CD14-positive monocyte (primary cell): ENCODE measurements around the gene GPR17. TPM values are rescaled to one million over a fixed set of nuclear protein-coding genes. Genes with fewer than 3 reads are reported as not detected.

ENCODE experiments used
- DNase-seq, 3 donors: peaks; one replicate each; pipeline ENCODE4 v3.0.0-alpha.2; 2011 to 2022
- H2AFZ ChIP-seq: 2 replicates; pipeline ENCODE4 v1.6.0; 2012; ENCODE audit warnings: mild to moderate bottlenecking, low read depth, low read length, inconsistent platforms; ENCODE audit not compliant: insufficient read depth, poor library complexity, severe bottlenecking
- H3K27ac ChIP-seq, 2 donors: 1 replicate in 1 of 2; 2 replicates in 1 of 2; pipeline ENCODE4 v1.5.1; 2012 to 2013; ENCODE audit warnings: low read length in 2 of 2, control low read depth in 1 of 2, inconsistent platforms in 1 of 2, low read depth in 1 of 2, mild to moderate bottlenecking in 1 of 2
- H3K27me3 ChIP-seq, 2 donors: one replicate each; pipeline versions ENCODE4 v1.6.0 to v1.6.1; 2011 to 2013; ENCODE audit warnings: low read length in 2 of 2; ENCODE audit not compliant: control insufficient read depth in 2 of 2, insufficient read depth in 2 of 2
- H3K36me3 ChIP-seq, 2 donors: replicated peaks in 1 of 2; 1 replicate in 1 of 2; 2 replicates in 1 of 2; pipeline versions ENCODE4 v1.5.1 to v1.6.1; 2012 to 2013; ENCODE audit warnings: low read length in 2 of 2, control low read depth in 1 of 2, inconsistent platforms in 1 of 2, mild to moderate bottlenecking in 1 of 2; ENCODE audit not compliant: insufficient read depth in 2 of 2, control insufficient read depth in 1 of 2
- H3K4me1 ChIP-seq, 2 donors: 1 replicate in 1 of 2; 2 replicates in 1 of 2; pipeline versions ENCODE4 v1.5.1 to v1.6.1; 2012 to 2013; ENCODE audit warnings: low read length in 2 of 2, control low read depth in 1 of 2, inconsistent platforms in 1 of 2, mild to moderate bottlenecking in 1 of 2, moderate library complexity in 1 of 2; ENCODE audit not compliant: insufficient read depth in 2 of 2, control insufficient read depth in 1 of 2
- H3K4me2 ChIP-seq: replicated peaks from 2 replicates; pipeline ENCODE3; 2012; ENCODE audit warnings: low read length, moderate library complexity, mild to moderate bottlenecking; ENCODE audit not compliant: poor library complexity, severe bottlenecking; ENCODE audit errors: extremely low read depth
- H3K4me3 ChIP-seq, 3 experiments: fragments of 200-600 bp in 1 of 3; sonication (generic) in 1 of 3; replicated peaks in 1 of 3; 1 replicate in 2 of 3; 2 replicates in 1 of 3; pipeline ENCODE4 v1.5.1; 2011 to 2013; ENCODE audit warnings: low read length in 3 of 3, mild to moderate bottlenecking in 3 of 3, control low read depth in 2 of 3, low read depth in 2 of 3, inconsistent platforms in 1 of 3, moderate library complexity in 1 of 3
- H3K79me2 ChIP-seq: 2 replicates; pipeline ENCODE4 v1.6.0; 2012; ENCODE audit warnings: mild to moderate bottlenecking, control low read depth, inconsistent platforms, low read length, moderate library complexity; ENCODE audit not compliant: insufficient read depth
- H3K9ac ChIP-seq: 2 replicates; pipeline ENCODE4 v1.6.0; 2017; ENCODE audit warnings: low read length, mild to moderate bottlenecking; ENCODE audit not compliant: insufficient read depth, poor library complexity, severe bottlenecking
- H3K9me3 ChIP-seq, 2 donors: replicated peaks in 1 of 2; 1 replicate in 1 of 2; 2 replicates in 1 of 2; pipeline versions ENCODE4 v1.5.1 to v1.6.1; 2012 to 2013; ENCODE audit warnings: low read length in 2 of 2, control low read depth in 1 of 2; ENCODE audit not compliant: control insufficient read depth in 1 of 2, insufficient read depth in 1 of 2
- H4K20me1 ChIP-seq: 2 replicates; pipeline ENCODE4 v1.6.0; 2012; ENCODE audit warnings: mild to moderate bottlenecking, low read length, control low read depth, moderate library complexity; ENCODE audit not compliant: insufficient read depth
- H3K27ac Mint-ChIP-seq, 7 donors: one replicate each; pipeline ENCODE4 v1.8.0; 2020; ENCODE audit warnings: mild to moderate bottlenecking in 7 of 7, mixed read lengths in 7 of 7, moderate library complexity in 6 of 7, inconsistent platforms in 2 of 7
- H3K27me3 Mint-ChIP-seq, 3 donors: one replicate each; pipeline ENCODE4 v1.8.0; 2021 to 2022; ENCODE audit warnings: low read depth in 3 of 3, mild to moderate bottlenecking in 3 of 3, mixed read lengths in 3 of 3, moderate library complexity in 3 of 3, inconsistent platforms in 1 of 3
- H3K36me3 Mint-ChIP-seq, 2 donors: one replicate each; pipeline ENCODE4 v1.8.0; 2020; ENCODE audit warnings: mixed read lengths in 2 of 2, inconsistent platforms in 1 of 2, mild to moderate bottlenecking in 1 of 2
- H3K4me1 Mint-ChIP-seq: one replicate; pipeline ENCODE4 v1.8.0; 2020; ENCODE audit warnings: mild to moderate bottlenecking, mixed read lengths
- H3K4me3 Mint-ChIP-seq, 2 donors: one replicate each; pipeline ENCODE4 v1.8.0; 2020; ENCODE audit warnings: mild to moderate bottlenecking in 2 of 2, mixed read lengths in 2 of 2, moderate library complexity in 1 of 2
- H3K9me3 Mint-ChIP-seq, 7 donors: one replicate each; pipeline ENCODE4 v1.8.0; 2020 to 2022; ENCODE audit warnings: mixed read lengths in 7 of 7, mild to moderate bottlenecking in 6 of 7, moderate library complexity in 6 of 7, inconsistent platforms in 2 of 7
- WGBS: methylation state at CpG from one replicate; pipeline ENCODE4 v1.1.5; 2013; ENCODE audit warnings: missing lambda C conversion rate; ENCODE audit not compliant: insufficient coverage; 5-methylcytosine and 5-hydroxymethylcytosine counted together
- intact Hi-C, 2 donors: fragments of 100-400 bp; cut with micrococcal nuclease; formaldehyde crosslinking; loops; one replicate each; pipeline versions ENCODE4 v1.15.0 to v1.15.1; 2023
- polyA plus RNA-seq, 3 donors: library from polyadenylated mRNA; depleted of rRNA in 1 of 3; unstranded in 2 of 3; stranded (reverse) in 1 of 3; fragments of 300-500 nt in 2 of 3; fragments of >200 nt in 1 of 3; fragmentation: Illumina TruSeq in 2 of 3; gene quantifications; 1 replicate in 2 of 3; 2 replicates in 1 of 3; pipeline ENCODE4 v1.2.3, GENCODE V29; 2012 to 2021
- TF ChIP-seq, protein P1 (sequence below): fragments of 200-600 bp; IDR thresholded peaks from one replicate; pipeline ENCODE4 v1.8.0; 2022; ENCODE audit warnings: antibody characterized with exemption, mild to moderate bottlenecking

The GPR17 gene
- polyA plus RNA-seq, 3 donors: 0.07 TPM; not detected in 2

DNA sequence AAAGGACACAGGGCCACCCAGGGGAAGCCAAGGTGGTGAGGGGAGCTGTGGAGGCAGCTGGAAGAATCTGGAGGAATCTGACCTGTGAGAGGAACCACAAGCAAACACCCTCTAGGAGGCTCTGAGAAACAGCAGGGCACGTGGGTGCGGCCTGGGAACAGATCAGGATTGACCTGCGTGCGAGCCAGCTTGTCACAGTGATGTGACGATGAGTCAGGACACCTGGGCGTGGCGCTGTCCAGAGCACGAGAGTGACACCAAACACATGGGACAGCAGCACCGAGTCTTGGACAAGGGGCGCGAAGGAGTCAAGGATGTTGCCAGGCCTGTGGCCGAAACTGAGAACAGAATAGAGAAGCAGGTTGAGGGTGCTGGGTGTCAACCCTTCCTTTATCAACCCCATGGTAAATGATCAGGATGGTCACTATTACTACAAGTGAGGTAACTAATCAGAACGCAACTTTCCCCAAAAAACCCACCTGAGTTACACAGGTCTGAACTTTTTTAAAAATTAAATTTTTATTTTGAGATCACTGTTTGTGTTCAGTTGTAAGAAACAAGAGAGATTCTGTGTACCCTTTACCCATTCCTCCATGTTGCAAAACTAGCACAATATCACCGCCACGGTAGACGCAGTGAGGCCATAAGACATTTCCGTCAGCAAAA lies 54.7 kb downstream of the GPR17 start:
- H3K4me2 ChIP-seq: peak overlapping the region; percentile 76
- H3K4me1 Mint-ChIP-seq: peaks cover 43% of the 10 kb centered on the region
- H3K27ac Mint-ChIP-seq: peak overlapping the region; percentile 98 to 100 (median 99)
- H3K9ac ChIP-seq: peak overlapping the region; percentile 97
- H3K4me3 ChIP-seq: peak overlapping the region; percentile 52 to 75 (median 59)
- peak; percentile 99 to 100 (median 100) for DNase-seq
- peak overlapping the region; percentile 96 to 100 for H3K27ac ChIP-seq
- H3K4me3 Mint-ChIP-seq: peak overlapping the region; percentile 79 to 89
- peak overlapping the region; percentile 44 for H2AFZ ChIP-seq
- peaks cover 0 to 2% of the 10 kb centered on the region in 2 donors for H3K36me3 ChIP-seq
- WGBS: 8% methylated on average over 15 of the region's 17 CpGs
- TF ChIP-seq, protein P1, sequence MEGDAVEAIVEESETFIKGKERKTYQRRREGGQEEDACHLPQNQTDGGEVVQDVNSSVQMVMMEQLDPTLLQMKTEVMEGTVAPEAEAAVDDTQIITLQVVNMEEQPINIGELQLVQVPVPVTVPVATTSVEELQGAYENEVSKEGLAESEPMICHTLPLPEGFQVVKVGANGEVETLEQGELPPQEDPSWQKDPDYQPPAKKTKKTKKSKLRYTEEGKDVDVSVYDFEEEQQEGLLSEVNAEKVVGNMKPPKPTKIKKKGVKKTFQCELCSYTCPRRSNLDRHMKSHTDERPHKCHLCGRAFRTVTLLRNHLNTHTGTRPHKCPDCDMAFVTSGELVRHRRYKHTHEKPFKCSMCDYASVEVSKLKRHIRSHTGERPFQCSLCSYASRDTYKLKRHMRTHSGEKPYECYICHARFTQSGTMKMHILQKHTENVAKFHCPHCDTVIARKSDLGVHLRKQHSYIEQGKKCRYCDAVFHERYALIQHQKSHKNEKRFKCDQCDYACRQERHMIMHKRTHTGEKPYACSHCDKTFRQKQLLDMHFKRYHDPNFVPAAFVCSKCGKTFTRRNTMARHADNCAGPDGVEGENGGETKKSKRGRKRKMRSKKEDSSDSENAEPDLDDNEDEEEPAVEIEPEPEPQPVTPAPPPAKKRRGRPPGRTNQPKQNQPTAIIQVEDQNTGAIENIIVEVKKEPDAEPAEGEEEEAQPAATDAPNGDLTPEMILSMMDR: no peak
- H3K36me3 Mint-ChIP-seq: peaks cover 13 to 17% of the 10 kb centered on the region in 2 donors
- no peaks in the 10 kb centered on the region for H3K9me3 Mint-ChIP-seq
- no peaks in the 10 kb centered on the region for H3K27me3 ChIP-seq
- no peaks in the 10 kb centered on the region for H3K9me3 ChIP-seq
- intact Hi-C loops: loop anchor here (10.0 kb wide), 1 partner anchor 176 kb away; the partner anchor contains the start of gene IWS1 (in 2 of the 2)
- peaks cover 27% of the 10 kb centered on the region for H3K79me2 ChIP-seq
- peaks cover 42 to 43% of the 10 kb centered on the region in 2 donors for H3K4me1 ChIP-seq
- H4K20me1 ChIP-seq: peaks cover 19% of the 10 kb centered on the region
- H3K27me3 Mint-ChIP-seq: peaks cover 0 to 2% (median 1%) of the 10 kb centered on the region in 3 donors

DNA sequence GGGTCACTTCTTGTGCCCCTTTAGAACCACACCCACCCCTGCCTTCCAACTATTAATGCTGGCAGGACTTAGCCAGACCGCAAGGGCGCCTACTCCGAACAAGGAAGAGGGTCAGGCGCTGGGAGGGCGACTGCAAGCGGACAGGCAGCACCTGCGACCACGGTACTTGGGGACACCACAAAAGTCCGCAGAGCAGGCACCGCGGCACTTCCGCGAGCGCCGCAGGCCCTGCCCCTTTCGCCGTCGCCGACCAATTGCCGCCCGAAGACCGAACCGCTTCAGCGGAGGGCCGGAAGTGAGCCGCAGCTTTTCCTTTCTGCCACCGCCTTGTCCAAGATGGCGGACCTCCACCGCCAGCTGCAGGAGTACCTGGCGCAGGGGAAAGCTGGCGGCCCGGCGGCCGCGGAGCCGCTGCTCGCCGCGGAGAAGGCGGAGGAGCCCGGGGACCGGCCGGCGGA lies 55.3 kb downstream of the GPR17 start, which contains the start of gene SFT2D3:
Gene SFT2D3, plus strand, starts transcription at position 305 of the 458 bp plus-strand sequence. Its CDS starts 32 bp downstream, at position 337.
- Mint-ChIP-seq H3K36me3 (peaks cover 16 to 22% of the 10 kb centered on the region in 2 donors), H3K27ac (peak within 1 kb of the TSS; percentile 98 to 100 (median 99)), H3K9me3 (no peaks in the 10 kb centered on the region), H3K27me3 (peaks cover 0 to 2% (median 1%) of the 10 kb centered on the region in 3 donors), H3K4me3 (peak within 1 kb of the TSS; percentile 79 to 89), H3K4me1 (peaks cover 40% of the 10 kb centered on the region)
- peaks cover 33% of the 10 kb centered on the region for H3K79me2 ChIP-seq
- DNase-seq: peak; percentile 91 to 96 (median 95)
- peak within 1 kb of the TSS; percentile 44 for H2AFZ ChIP-seq
- peak within 1 kb of the TSS; percentile 96 to 100 for H3K27ac ChIP-seq
- H3K27me3 ChIP-seq: no peaks in the 10 kb centered on the region
- H4K20me1 ChIP-seq: peaks cover 25% of the 10 kb centered on the region
- H3K4me1 ChIP-seq: peaks cover 42% of the 10 kb centered on the region in 2 donors
- TF ChIP-seq, protein P1: no peak
- H3K9ac ChIP-seq: peak within 1 kb of the TSS; percentile 97
- H3K4me2 ChIP-seq: peak within 1 kb of the TSS; percentile 76
- intact Hi-C loops: loop anchor here (10.0 kb wide), 1 partner anchor 176 kb away; the partner anchor contains the start of gene IWS1 (in 2 of the 2)
- WGBS: 0% methylated on average over 44 of the region's 44 CpGs
- peak within 1 kb of the TSS; percentile 52 to 75 (median 59) for H3K4me3 ChIP-seq
- H3K9me3 ChIP-seq: no peaks in the 10 kb centered on the region
- peaks cover 3 to 8% of the 10 kb centered on the region in 2 donors for H3K36me3 ChIP-seq
